GM19328 (cell line): ENCODE data around the gene BCAP29.
A peak's percentile ranks its signal among the peaks of the same experiment; 100 is the strongest.
"Not testable (repeated sequence)": the region's sequence is repeated elsewhere in the genome, so short reads cannot be mapped to it uniquely, and the experiment has no call there.

ENCODE experiments used
- ATAC-seq: cut with Tn5 transposase; IDR thresholded peaks from one replicate; pipeline ENCODE4 v1.9.1; 2021; ENCODE audit warnings: mild to moderate bottlenecking, moderate library complexity; ENCODE audit not compliant: unreplicated experiment

BCAP29 gene

DNA sequence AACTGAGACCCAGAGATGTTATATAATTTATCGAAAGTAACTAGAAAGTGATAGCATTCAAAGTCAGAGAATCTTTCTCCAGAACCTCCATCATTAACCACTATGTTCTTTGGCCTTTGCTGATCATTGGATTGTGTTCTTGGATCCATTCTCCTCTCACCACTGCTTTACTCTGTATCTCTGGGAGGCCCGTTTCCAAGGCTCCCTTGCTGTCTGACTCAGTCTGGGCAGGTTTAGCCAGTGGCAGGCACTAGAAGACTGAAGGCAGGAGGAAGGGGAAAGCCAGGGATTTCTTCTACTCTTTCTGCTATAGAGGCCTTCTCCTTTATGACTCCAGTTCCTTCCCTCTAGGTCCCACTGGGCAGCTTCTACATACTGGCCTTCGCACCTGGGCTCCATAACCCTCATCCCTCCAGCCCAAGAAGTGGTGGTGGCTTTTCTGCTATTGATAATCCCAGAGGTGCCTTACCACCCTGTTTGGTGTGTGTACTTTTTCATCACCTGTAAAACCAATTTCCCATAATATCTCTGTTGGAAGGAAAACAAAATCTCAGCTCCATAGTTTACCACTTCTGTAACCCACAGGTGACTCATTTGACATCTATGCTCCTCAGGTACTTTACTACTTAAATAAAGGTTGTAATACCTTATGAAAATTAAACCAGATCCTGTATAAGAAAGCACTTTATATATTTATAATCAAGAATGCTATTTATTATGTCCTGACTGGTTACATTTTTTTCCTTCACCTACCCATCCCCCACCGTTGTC, 36.0 kb downstream of the BCAP29 start:
- no peak for ATAC-seq

DNA sequence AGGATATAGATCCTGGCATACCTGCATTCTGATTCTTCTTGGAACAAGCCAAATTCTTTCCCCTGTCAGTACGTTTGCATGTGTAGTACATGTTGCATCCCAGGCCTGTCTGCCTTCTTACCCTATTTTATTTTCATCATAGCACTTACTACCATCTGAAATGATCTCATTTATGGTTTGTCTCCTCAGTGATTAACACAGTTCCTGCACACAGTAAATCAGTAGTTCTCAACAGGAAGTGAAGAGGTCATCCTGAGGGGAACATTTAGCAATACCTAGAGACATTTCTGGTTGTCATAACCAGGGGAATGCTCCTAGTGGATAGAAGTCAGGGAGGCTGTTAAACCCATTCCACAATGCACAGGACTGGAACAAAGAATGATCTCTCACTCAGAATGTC, 42.4 kb downstream of the BCAP29 start:
- ATAC-seq = no peak

DNA sequence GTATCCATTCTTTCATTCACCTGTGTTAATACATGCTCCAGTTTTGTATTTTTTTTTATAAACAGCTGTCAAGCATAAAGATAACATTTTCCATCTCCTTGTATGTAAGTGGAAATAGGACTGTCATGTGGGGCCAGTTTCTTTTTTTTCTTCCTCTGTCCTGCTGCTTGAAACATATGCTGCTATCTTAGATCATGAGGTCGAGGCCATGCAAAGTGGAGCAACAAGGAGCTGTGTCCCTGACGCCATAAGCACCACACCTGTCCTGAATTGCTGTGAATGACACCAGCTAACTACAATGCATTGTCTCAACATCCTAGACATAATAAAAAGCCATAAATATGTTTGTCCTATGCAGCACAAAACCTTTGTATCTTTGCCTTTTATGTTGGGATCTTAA, 42.8 kb downstream of the BCAP29 start:
- no peak for ATAC-seq

DNA sequence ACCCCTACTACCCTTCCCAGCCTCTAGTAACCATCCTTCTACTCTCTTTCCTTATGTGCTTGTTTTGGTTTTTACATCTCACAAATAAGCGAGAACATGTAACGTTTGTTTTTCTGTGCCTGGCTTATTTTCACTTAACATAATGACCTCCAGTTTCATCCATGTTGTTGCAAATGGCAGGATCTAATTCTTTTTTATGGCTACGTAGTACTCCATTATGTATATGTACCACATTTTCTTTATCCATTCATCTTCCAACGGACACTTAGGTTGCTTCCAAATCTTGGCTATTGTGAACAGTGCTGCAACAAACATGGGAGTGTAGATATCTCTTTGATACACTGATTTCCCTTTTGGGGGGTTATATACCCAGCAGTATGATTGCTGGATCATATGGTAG, 47.0 kb downstream of the BCAP29 start:
- no peak for ATAC-seq

DNA sequence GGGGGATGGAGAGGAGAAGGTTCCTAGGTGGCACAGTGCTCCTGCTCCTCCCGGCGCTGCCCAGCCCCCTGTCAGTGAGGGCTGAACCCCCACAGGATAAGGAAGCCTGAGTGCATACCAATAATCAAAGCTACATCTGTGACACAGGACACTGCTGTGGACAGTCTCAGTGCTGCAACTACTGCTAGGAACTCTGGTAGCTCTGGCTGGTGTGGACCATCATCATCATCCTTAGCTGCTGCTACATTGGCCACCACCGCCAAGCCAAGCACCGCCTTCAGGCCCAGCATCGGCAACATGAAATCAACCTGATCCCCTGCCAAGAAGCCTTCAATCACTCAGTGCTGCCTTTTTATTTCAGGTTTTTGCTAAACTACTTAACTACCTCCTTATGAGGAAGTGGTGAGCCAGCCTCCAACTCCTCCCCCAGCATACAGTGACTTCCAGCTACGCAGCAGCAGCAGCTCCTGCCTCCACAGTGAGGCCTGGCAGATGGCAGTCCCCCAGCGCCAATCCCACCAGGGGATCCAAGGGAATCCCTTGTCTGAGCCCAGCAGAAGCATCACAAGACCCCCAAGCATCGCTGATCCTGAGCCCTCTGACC, 48.5 kb downstream of the BCAP29 start:
- ATAC-seq = no peak

DNA sequence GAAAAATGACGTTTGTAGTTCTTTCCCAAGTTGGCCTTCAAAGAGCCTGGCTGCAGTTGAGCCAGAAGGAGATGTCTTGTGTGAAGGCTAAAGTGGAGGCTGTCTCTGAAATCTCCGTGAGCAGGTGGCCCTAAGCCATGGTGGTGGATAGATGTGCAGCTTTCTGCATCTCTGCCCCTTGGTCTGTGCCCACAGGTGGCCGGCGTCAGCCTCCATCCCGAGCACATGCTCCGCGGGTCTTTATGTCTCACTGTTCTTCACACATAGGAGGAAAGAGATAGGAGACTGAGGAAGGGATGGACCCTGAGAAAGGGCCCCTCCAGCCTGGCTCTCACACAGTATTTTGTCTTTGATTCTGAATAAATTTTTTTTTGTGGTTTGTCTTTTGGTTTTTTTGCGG, 50.3 kb downstream of the BCAP29 start:
- ATAC-seq = no peak

DNA sequence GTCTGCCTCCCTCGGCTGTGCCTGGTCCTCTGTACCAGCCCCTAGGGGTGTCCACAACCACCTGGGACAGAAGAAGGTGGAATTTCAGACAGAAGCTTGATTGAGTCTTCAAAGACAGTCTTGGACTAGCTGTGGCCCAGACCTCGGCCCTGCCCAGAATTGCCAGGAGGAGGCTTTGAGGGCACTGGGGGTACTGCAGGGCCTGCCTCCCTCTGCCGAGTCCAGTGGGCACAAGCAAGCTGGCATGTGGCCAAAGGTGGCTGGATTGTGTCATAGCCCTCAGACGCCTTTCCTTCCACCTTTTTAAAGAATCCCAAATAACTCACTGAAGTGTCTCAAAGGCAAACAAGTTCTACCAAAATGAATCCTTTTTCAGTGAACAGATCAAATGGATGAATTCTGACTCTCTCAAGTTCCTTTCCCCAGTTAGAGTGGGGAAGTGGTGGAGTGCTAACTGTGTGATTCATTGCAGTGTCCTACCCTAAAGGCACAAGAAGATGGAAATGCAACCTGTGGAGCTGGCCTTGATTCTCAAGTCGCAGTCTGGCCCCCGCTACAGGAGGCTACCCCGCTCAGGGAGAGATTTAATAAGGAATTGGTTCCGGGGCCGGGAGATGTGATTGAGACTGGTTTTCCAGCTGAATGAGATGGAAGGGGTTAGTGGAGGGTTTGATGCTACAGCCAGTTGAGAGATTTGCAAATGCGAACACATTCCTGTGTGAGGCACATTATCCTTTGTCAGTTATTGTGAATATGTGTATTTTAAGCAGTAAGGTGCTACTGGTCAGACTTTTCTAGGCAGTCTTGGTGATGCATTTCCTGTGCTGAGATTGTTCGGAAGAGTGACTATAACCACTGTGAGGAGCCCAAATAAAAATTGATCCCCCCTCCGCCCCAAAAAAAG, 51.8 kb downstream of the BCAP29 start:
- ATAC-seq = no peak

DNA sequence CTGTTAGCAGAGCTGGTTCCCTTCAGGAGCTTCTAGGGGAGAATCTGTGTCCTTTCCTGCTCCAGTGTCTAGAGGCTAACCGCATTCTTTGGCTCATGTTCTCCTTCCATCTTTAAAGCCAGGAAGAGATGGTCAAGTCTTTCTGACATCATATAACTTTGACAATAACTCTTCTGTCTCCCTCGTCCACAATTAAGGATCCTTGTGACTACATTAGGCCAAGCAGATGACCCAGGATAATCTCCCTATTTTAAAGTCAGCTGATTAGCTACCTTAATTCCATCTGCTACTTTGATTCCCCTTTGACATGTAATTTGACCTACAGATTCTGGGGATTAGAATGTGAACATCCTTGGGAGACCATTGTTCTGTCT, 52.4 kb downstream of the BCAP29 start:
- no peak for ATAC-seq

DNA sequence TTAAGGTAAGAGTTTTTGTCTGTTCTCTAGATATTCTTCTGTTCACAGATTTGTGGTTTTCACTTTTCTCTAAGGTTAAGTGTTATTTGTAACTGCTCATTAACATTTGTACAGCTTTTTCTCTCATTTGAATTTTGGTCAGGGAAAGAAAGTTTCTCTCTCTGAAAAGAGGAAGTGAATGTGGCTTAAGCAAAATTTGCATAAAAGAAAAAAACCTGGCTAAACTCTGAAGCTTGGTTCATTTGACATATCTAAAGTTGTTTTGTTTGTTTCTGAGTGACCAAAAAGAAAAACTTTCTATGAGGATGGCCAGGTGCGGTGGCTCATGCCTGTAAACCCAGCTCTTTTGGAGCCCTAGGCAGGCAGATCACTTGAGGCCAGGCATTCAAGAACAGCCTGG, 58.5 kb downstream of the BCAP29 start:
- ATAC-seq = peak; percentile 94

DNA sequence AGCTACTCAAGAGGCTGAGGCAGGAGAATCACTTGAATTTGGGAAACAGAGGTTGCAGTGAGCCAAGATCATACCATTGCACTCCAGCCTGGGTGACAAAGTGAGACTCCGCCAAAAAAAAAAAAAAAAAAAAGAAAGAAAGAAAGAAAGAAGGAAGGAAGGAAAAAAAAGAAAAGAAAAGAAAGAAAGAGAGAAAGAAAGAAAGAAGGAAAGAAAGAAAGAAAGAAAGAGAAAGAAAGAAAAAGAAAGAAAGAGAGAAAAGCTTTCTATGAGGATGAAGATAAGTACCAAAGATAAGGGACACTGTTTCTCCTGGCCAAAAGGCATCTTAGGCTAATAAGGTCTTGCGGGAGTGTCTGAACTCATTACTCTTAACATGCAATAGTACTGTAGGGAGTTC, 59.0 kb downstream of the BCAP29 start:
- ATAC-seq = not testable (repeated sequence)

DNA sequence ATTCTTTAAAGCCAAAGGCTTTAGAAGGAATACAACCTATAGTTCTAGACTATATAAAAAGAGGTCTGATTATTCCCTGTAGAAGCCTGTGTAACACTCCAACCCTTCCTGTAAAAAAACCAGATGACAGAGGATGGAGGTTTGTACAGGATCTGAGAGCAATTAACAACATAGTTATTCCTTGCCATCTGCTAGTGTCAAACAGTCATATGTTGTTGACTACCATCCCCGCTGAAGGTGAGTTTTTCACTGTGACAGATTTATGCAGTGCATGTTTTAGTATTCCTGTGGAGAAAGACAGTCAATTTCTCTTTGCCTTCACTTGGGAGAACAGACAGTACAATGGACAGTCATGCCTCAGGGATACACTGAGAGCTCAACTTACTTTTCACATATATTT, 61.6 kb downstream of the BCAP29 start:
- ATAC-seq = no peak

DNA sequence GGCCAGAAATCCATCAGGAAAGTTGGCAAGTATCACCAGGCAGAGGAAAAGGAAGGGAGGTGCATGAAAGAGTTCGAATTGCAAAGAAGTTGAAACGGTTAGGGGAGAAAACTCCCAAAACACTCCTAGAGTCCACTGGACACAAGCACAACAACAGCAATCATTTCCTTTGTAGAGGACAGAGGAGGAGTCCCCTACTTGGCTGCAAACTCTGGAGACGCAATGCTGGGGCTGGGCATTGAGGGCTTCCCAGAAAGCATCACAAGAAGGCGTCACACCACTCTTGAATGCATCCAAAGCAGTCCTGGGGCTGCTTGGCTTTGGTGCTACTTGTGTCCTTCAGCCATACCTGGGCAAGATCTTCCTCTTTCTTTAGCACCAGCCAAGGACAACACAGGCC, 62.5 kb downstream of the BCAP29 start:
- ATAC-seq = no peak

DNA sequence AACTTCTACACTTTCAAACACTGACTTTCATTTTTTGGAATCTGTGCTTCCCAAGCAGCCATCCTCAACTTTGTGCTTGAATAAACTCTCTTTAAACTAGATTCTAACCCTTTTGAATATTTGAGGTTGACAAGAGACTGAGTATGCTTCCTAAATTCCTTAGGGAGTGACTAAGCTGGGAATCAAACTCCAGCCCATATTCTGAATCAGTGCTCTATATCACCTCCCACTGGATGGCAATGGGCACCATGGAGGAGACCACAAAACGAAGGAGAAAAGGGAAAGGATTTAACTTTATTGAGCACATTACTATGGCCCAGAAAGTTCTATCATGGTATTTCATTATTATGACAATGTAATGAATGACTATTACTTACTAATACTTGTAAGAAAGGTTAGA, 63.4 kb downstream of the BCAP29 start:
- ATAC-seq = no peak

DNA sequence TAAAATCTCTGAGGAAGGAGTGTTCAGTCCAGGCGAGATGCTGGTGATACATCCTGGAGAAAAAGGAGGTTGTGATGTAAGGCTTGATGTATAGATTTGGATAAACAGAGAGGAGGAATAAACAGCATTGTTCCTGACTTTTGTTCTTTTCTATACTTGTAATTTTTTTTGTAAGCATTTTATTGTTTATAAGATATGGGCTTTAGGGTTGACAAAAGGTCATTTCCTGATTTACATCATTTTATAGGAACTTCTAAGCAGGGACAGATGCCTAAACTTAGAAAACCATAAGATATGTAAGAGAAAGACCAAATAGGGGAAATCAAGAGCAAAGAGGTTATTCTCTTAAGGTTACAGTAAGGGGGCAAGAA, 63.9 kb downstream of the BCAP29 start:
- ATAC-seq = no peak

DNA sequence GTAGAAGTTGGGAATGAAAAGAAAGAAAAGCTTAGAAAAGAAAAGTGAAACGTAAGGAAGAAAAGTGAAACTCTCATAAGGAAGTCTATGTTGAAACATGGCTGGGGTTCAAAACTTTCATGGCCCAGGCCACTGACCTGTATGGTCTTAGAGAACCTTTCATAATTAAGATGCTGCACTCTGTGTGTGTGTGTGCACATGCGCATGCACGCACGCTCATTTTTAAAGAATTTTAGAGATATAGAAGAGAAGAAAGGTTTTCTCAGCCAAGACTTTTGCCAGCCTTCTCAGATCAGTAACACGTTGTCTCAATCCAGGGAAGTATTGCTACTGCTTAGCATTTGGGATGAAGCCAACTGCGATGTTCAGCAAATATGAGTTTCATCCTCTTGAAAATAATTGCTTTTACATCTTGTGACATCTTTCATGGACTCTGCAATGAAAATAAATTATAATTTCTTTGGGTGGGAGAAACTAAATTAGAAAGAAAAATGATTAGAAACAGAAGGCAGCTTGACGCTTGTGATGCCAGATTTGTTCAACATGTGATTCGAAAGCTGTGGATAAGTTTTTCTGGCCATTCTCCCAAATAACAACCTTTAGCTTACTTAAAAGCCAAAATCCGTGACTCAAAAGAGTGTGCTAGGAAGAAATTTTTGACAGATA, 64.4 kb downstream of the BCAP29 start:
- no peak for ATAC-seq

DNA sequence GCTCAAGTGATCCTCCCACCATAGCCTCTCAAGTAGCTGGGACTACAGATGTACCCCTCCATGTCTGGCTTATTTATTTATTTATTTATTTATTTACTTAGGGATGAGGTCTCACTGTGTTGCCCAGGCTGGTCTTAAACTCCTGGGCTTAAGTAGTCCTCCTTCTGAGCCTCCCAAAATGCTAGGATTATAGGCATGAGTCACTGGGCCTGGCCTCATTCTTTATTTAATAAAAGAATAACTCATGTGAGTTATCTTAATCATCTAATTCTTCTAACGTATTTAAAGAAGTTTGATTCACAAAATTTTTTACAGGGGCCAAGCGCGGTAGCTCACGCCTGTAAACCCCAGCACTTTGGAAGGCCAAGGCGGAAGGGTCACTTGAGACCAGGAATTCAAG, 72.6 kb downstream of the BCAP29 start:
- no peak for ATAC-seq

DNA sequence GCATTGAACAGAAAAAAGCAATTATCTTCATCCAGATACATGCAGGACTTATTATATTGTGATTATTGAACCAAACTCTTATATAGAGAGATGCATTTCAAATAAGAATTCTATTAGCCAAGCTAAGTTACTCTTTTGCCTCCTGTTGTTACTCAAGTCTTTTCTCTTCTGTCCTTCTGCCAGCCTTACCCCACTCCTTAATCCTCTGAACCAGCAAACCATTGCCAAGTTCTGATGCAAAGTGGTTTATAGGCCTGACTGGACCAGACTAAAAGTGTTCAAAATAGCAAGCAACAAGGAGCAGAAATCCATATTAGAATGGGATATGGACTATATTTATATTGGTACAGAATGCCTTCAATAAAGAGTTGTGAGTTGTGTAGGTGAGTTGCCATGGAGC, 78.4 kb downstream of the BCAP29 start:
- ATAC-seq = no peak

DNA sequence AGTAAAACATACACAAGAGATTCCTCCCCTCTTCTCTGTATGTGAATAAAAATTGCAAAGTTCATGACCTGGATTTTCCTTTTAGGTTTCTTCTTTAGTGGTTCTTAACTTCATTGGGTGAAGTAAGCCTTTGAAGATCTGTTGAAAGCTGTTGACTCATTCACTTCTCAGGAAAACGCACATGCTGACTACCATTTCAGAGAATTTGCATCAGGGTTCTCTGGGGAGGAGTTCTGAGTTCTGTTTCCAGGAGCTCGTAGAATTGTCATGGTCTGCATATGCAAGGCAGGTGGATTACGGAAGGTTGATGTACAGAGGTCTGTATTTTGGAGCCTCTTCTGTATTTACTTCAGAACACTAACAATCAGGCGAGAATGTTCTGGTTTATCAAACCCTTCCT, 79.6 kb downstream of the BCAP29 start:
- ATAC-seq = no peak

DNA sequence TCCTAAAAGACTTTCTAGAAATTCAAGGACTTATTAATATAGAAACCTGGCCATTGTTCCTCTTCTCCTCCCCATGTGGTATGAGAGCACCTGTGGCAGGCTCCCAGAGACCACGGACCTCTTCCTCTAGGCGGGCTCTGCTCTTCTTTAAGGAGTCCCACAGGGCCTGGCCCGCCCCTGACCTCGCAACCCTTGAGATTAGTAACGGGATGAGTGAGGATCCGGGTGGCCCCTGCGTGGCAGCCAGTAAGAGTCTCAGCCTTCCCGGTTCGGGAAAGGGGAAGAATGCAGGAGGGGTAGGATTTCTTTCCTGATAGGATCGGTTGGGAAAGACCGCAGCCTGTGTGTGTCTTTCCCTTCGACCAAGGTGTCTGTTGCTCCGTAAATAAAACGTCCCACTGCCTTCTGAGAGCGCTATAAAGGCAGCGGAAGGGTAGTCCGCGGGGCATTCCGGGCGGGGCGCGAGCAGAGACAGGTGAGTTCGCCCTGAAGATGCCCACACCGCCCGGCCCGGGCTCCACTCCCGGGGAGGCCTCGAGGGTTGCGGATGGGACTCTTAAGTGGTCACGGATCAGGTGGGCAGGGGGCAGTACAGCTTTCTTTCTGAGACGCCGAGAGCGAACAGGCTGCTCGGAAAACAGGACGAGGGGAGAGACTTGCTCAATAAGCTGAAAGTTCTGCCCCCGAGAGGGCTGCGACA, 80.5 kb downstream of the BCAP29 start, which contains the start of gene SLC26A4:
TSS of gene SLC26A4 (plus strand) at position 448 of the 700 bp plus-strand sequence. CDS start 814 bp downstream, outside the sequence.
- ATAC-seq = no peak

DNA sequence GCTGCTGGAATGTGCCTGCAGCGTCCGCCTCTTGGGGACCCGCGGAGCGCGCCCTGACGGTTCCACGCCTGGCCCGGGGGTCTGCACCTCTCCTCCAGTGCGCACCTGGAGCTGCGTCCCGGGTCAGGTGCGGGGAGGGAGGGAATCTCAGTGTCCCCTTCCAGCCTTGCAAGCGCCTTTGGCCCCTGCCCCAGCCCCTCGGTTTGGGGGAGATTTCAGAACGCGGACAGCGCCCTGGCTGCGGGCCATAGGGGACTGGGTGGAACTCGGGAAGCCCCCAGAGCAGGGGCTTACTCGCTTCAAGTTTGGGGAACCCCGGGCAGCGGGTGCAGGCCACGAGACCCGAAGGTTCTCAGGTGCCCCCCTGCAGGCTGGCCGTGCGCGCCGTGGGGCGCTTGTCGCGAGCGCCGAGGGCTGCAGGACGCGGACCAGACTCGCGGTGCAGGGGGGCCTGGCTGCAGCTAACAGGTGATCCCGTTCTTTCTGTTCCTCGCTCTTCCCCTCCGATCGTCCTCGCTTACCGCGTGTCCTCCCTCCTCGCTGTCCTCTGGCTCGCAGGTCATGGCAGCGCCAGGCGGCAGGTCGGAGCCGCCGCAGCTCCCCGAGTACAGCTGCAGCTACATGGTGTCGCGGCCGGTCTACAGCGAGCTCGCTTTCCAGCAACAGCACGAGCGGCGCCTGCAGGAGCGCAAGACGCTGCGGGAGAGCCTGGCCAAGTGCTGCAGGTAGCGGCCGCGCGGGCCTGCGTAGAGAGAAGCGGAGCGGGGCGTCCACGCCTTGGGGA, 81.2 kb downstream of the BCAP29 start:
- peak; percentile 48 for ATAC-seq
